ENCODE results near the gene CPNE2. TPM values are rescaled to one million over a fixed set of nuclear protein-coding genes. Genes with fewer than 3 reads are reported as not detected.

The CPNE2 gene
- total RNA-seq, 4 donors from 2014 or later = 28.2 to 66.0 (median 45.8) TPM

- DNase-seq (ENCODE audit: low spot score) (no peak), ATAC-seq (ENCODE audit: low FRiP score) (no peak)
- TF ChIP-seq CTCF (IDR thresholded peaks at IDR 0.05) = no peak
Observed at GRCh38 chr16:57157533-57157932, 65.2 kb downstream of the CPNE2 start.

DNA sequence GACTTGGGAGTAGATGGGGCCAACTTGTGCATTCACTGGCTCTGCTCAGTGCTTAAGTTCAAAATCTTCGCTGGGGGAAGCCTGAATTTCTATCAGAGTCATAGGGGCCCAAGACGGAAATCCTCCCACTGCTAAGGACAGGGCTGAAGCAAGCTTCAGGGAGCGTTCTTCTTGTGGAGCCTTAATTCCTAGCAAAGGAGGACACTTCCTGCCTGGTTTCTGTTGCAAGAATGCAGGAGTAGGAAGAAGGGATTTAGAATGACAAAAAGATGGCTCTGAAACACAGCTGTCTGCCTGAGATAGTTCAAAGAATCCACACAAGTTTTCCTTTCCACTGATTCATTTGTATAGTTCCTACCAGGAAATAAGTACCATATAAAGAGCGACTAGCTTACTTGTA, 67.1 kb downstream of the CPNE2 start:
- TF ChIP-seq CTCF (IDR thresholded peaks at IDR 0.05) = no peak
- DNase-seq (ENCODE audit: low spot score) (no peak), ATAC-seq (ENCODE audit: low FRiP score) (no peak)

- DNase-seq (ENCODE audit: low spot score) = no peak
- no peak for TF ChIP-seq CTCF (IDR thresholded peaks at IDR 0.05)
- no peak for ATAC-seq (ENCODE audit: low FRiP score)
Observed at GRCh38 chr16:57163842-57164241, 71.5 kb downstream of the CPNE2 start.

- no peak for DNase-seq (ENCODE audit: low spot score)
- no peak for TF ChIP-seq CTCF (IDR thresholded peaks at IDR 0.05)
- no peak for ATAC-seq (ENCODE audit: low FRiP score)
Observed at GRCh38 chr16:57165483-57165882, 73.1 kb downstream of the CPNE2 start.

DNA sequence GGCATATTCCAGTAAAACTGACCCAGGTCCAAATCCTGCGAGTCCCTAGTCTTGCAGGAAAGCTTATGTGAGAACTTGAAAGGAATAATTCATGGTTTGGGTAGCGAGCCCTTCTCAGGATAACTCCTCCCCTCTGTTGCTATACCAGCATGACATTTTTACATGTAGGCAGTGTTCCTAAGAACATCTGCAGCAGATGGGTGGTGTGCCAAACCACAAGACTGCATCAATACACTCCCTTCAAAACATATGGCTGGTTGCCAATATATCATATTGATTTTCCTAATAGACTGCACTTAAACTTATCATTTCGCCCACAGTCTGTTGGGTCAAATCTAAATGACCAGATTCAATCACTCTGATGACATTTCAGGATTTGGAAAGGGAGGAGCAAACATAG, 73.6 kb downstream of the CPNE2 start:
- no peak for TF ChIP-seq CTCF (IDR thresholded peaks at IDR 0.05)
- DNase-seq (ENCODE audit: low spot score) = no peak
- ATAC-seq (ENCODE audit: low FRiP score) = no peak

DNA sequence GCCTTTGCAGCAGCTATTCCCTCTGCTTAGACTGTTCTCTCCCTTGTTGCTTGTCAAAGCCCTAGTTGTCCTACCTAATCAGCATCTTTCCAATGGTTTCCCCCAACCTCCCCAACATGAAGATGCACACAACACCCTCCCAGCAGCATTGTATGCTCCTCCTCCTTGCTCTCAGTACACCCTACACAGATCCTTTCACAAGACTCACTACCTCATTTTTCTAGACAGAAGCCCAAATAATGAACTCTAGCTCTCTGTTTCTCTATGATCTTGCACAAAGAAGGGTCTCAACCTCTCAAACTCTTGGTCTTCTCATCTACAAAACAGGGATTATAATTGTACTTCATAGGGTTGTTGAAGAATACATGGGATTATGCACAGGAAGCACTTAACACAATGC, 74.1 kb downstream of the CPNE2 start:
- no peak for DNase-seq (ENCODE audit: low spot score)
- ATAC-seq (ENCODE audit: low FRiP score) = no peak
- no peak for TF ChIP-seq CTCF (IDR thresholded peaks at IDR 0.05)

- ATAC-seq (ENCODE audit: low FRiP score) (no peak), DNase-seq (ENCODE audit: low spot score) (no peak)
- TF ChIP-seq CTCF (IDR thresholded peaks at IDR 0.05) = no peak
Observed at GRCh38 chr16:57166951-57167350, 74.6 kb downstream of the CPNE2 start.
